ENCODE data around the gene ELF4. TPM values are rescaled to one million over a fixed set of nuclear protein-coding genes. Genes with fewer than 3 reads are reported as not detected.

ELF4 gene
- total and polyA plus RNA-seq, 12 donors: 2.7 to 16.7 (median 6.9) TPM

DNA sequence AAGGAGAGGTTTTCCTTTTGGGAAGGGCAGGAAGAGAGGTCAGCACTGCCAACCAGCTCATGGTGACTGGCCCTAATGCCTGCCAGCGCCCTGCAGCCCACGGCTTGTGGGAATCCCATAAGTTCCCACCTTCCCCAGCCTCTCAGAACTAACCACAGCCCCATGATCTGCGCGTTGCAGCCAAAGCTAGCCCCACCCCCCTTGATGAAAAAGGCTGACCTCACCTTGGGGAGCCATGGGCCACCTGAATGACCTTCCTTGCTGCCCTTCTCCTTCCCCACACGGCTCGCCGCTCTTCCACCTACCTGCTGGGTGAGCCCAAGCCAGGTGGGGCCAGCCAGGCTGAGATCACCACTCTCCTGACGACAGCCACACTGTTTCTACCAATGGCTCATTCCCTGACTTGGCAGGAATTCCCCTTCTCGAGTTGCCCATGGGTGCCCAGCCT lies 3.9 kb upstream of the ELF4 start:
- Histone ChIP-seq H3K36me3 (replicated peaks in 1 of 2) (no peaks in the 10 kb centered on the region), H3K4me3 (no peak overlapping the region), H3K27ac (no peak overlapping the region), H3K27me3 (no peaks in the 10 kb centered on the region), H3K4me1 (replicated peaks in 1 of 2) (no peaks in the 10 kb centered on the region), H3K9me3 (replicated peaks in 1 of 3) (no peaks in the 10 kb centered on the region)
- 62 to 84% (median 76%) methylated on average over 6 to 9 of the region's 9 CpGs for WGBS, 4 donors
- intact Hi-C loops (cut with DNase I): no loop called here
- TF ChIP-seq POLR2A (IDR thresholded peaks at IDR 0.05): no peak
- TF ChIP-seq CTCF (IDR thresholded peaks at IDR 0.05): no peak
- DNase-seq: no peak

- DNase-seq: no peak
- no peak for TF ChIP-seq POLR2A (IDR thresholded peaks at IDR 0.05)
- no peak for TF ChIP-seq CTCF (IDR thresholded peaks at IDR 0.05)
- intact Hi-C loops (cut with DNase I): no loop called here
- H3K27ac ChIP-seq: peak overlapping the region in 1 of 5 donors; percentile 86
- H3K9me3 ChIP-seq (replicated peaks in 1 of 3): no peaks in the 10 kb centered on the region
- WGBS, 4 donors: 64 to 85% (median 67%) methylated on average over 17 to 43 of the region's 43 CpGs
- no peaks in the 10 kb centered on the region for H3K4me1 ChIP-seq (replicated peaks in 1 of 2)
- no peaks in the 10 kb centered on the region for H3K36me3 ChIP-seq (replicated peaks in 1 of 2)
- no peaks in the 10 kb centered on the region for H3K27me3 ChIP-seq
- peak overlapping the region in 1 of 4 donors; percentile 62 for H3K4me3 ChIP-seq
These were observed 1.2 kb upstream of the ELF4 start for GRCh38 chrX:130111220-130112154.

DNA sequence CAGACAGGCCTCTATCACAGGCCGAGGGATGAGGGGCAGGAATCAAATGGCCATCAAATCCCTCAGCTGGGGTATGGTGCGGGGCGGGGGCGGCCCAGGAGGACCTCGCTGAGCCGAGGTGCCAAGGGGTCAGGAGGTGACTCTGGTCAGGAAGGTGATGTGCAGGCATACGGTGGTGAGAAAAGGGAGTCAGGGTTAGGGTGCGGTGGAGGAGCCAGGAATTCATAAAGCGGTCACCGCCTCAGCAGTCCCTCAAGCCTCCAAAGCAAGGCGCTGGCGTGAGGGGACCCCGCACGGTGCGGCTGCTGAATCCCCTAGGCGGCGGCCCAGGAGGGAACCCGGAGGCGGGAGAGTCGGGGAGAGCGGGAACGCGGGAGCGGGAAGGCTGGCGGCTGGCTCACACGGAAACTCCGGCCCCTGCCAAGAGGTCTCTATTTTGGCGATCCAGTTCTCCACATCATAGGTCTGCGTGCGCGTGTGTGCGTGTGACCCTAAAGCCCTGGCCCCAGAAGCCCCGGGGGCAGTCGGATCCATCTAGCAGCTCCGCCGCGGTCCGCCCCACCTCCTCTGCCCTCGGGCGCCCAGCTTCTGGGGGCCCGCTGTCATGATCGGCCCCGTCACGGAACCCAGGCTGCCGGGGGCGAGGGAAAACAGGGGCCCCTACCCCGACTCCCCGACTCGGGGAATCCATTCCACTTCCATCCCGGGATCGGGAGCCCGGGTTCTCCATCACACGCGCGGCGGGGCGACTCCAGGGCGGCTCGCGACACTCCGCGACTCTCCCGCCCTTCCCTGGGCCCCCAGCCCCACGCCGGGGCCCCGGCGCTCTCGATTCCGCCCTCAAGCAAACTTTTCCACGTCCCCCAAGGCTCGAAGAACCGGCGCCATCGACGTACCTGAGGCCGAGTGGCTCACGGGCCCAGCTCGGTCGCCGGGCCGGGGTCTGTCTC lies 593 bp downstream of the ELF4 start:
- TF ChIP-seq CTCF (IDR thresholded peaks at IDR 0.05): no peak
- H3K27me3 ChIP-seq: no peaks in the 10 kb centered on the region
- no peaks in the 10 kb centered on the region for H3K4me1 ChIP-seq (replicated peaks in 1 of 2)
- peak overlapping the region in 3 of 5 donors; percentile 70 to 86 (median 71) for H3K27ac ChIP-seq
- no peaks in the 10 kb centered on the region for H3K36me3 ChIP-seq (replicated peaks in 1 of 2)
- peak in 2 of 7 donors; percentile 32 to 39 for DNase-seq
- WGBS, 4 donors: 2 to 47% (median 16%) methylated on average over 9 to 78 of the region's 81 CpGs
- H3K9me3 ChIP-seq (replicated peaks in 1 of 3): no peaks in the 10 kb centered on the region
- intact Hi-C loops (cut with DNase I): no loop called here
- H3K4me3 ChIP-seq: peak overlapping the region; percentile 11 to 75 (median 44)
